ENCODE data around the gene ADAMTSL1.

Gene ADAMTSL1

DNA sequence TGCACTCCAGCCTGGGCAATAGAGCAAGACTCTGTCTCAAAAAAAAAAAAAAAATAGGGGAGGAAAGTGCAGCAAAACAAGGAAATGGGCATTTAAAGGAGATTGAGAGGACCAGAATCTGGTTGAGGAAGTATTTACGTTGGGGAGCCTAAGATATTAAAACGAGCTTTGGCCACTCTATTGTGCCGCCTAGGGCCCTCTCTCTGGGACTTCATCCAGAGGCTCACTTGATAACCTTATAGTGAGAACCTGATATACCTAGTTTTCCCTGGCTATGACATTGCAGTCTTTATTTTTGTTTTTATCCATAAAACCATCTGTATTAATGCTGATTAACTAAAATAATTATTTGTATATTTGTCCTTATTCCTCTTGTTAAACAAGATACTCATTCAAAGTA, 345.5 kb downstream of the ADAMTSL1 start:
- DNase-seq (ENCODE audit: low read depth) = no peak

DNA sequence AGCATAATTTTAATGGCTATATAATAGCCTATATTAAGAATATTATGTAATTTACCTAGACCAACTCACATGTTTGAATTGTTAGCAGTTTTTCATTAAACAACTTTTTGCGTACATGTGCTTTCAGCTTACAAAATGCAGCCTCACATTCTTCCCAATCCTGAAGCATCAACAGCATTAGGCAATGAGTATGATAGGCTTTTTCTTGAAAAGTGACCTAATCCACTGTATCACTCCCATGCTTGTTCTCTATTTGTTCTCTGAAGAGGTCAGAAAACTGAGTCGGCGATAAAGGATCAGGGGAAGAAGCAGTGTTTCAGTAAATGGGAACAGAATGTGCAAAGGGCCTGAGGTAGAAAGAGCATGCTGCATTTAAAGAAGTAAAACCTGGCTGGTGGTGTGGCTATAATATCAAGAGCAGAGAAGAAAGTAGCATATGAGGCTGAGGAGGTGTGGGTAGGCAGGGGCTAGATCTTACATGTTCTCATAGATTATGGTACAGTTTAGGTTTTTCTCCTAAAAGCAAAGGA, 346.7 kb downstream of the ADAMTSL1 start:
- no peak for DNase-seq (ENCODE audit: low read depth)

- no peak for DNase-seq (ENCODE audit: low read depth)
Observed at GRCh38 chr9:18821788-18822187, 347.8 kb downstream of the ADAMTSL1 start.

- DNase-seq (ENCODE audit: low read depth) = no peak
Observed at GRCh38 chr9:18822850-18823249, 348.9 kb downstream of the ADAMTSL1 start.

GRCh38 chr9:18824095-18824666, 350.2 kb downstream of the ADAMTSL1 start:
- no peak for DNase-seq (ENCODE audit: low read depth)

- no peak for DNase-seq (ENCODE audit: low read depth)
Observed at GRCh38 chr9:18825656-18826170, 351.8 kb downstream of the ADAMTSL1 start.

DNA sequence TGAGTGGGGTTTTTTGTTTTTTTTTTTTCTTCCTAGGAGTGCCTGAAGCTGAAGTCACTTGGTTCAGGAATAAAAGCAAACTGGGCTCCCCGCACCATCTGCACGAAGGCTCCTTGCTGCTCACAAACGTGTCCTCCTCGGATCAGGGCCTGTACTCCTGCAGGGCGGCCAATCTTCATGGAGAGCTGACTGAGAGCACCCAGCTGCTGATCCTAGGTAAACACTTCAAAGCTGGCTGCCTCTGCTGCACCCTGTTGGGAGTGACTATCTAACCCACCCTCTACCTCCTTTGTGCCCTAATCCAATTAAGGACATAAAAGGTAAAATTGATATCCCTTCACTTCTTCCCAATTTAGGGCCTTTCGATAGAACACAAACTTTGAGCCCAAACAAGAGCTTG, 352.3 kb downstream of the ADAMTSL1 start:
- no peak for DNase-seq (ENCODE audit: low read depth)

DNA sequence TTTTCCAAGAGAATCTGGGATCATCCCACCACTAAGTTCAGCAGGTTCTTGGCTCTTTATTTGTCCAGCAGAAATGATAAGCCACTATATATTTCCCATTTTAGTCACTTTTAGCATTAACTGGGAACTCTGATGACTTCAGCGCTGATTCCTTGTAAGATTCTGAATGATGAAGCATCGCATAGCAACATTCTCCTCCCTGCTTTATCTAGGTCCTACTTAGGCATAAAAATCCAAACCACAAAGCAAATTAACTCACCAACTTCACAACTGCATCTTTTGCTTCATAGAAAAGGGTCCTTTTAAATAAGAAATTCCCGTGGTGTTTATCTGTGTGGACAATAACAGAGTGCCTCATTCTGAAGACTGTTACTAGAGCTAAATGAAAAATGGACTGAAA, 355.1 kb downstream of the ADAMTSL1 start:
- DNase-seq (ENCODE audit: low read depth) = no peak

- DNase-seq (ENCODE audit: low read depth) = no peak
Observed at GRCh38 chr9:18829873-18830272, 355.9 kb downstream of the ADAMTSL1 start.

- DNase-seq (ENCODE audit: low read depth) = no peak
Observed at GRCh38 chr9:18834740-18835361, 360.9 kb downstream of the ADAMTSL1 start.

DNA sequence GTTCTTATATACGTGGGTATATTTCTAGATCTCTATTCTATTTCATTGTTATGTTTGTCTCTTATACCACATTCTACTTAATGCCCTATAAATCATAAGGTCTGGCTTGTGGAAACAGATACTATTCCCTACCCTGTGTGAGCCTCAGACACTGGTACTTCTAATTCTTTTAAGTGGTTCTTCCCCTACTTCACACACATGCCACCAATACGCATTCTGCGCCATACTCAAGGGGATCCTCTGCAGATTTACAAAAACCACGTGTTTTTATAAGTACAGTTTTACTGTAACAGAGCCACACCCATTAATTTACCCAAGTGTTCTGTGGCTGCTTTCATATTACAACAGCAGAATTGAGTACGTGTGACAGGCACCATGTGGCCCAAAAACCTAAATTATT, 363.4 kb downstream of the ADAMTSL1 start:
- no peak for DNase-seq (ENCODE audit: low read depth)

GRCh38 chr9:18847576-18848275, 373.8 kb downstream of the ADAMTSL1 start:
- DNase-seq (ENCODE audit: low read depth) = no peak

DNA sequence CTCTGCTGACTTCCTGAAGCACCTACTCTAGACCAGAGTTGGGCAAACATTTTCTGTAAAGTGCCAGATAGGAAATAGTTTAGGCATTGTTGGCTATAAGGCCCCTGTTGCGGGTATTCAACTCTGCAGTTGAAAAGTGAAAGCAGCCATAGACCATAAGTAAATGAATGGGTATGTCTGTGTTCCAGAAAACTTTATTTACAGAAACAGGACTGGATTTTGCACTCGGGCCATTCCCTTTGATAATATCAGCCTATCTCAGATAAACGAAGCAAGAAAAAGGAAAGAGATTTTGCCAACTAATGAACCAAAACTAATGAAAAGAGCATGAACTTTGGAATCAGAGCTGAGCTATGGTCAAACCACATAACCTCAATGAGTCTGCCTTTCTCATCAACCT, 374.7 kb downstream of the ADAMTSL1 start:
- no peak for DNase-seq (ENCODE audit: low read depth)

GRCh38 chr9:18849270-18849669, 375.3 kb downstream of the ADAMTSL1 start:
- DNase-seq (ENCODE audit: low read depth) = no peak

GRCh38 chr9:18849890-18850677, 376.1 kb downstream of the ADAMTSL1 start:
- DNase-seq (ENCODE audit: low read depth) = no peak

DNA sequence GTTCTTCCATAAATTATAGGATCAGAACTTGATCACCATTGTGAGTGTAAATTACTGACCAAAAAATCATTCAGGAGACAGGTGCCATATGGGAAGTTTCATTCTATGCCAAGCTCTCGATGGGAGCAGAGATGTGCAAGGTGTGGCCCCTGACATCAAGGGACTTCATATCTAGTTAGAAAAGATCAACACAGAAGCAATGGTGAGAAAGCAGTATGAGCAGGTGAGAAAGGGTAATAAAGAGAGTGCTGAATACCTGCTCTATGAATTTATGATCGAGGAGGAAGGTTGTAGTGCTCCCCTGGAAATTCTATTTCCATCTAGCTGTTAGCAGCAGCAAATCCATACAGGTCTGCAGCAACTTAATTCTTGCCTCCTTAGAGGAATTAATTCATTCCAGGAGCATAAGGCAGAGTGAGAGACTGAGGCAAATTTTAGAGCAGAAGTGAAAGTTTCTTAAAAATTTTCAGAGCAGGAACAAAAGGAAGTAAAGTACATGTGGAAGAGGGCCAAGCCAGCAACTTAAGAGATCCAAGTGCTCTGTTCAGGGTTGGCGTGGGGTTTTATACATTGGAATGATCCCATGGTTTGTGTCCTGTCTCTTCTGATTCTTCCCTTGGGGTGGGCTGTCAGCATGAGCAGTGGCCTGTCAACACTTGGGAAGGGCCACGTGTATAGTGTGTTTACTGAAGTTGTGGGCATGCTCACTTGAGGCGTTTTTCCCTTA, 377.3 kb downstream of the ADAMTSL1 start:
- no peak for DNase-seq (ENCODE audit: low read depth)

DNA sequence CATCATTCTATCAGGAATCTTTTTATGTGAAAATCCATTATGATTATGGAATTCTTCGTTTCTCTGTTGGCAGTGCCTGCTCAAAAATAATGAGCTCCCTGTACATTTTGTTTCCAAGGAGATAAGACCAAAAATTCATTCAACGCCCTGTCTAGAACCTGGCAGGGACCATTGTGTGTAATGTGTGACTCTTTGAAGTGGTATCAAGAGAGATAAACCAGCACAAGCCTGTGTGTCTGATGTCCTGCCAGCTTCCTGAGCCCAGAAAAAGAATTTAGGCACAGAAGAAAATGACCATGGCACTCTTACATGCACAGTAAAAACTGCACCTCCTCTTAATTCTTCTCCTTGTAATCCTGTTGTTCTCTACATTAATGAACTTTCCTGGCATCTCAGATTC, 381.7 kb downstream of the ADAMTSL1 start:
- DNase-seq (ENCODE audit: low read depth) = no peak

DNA sequence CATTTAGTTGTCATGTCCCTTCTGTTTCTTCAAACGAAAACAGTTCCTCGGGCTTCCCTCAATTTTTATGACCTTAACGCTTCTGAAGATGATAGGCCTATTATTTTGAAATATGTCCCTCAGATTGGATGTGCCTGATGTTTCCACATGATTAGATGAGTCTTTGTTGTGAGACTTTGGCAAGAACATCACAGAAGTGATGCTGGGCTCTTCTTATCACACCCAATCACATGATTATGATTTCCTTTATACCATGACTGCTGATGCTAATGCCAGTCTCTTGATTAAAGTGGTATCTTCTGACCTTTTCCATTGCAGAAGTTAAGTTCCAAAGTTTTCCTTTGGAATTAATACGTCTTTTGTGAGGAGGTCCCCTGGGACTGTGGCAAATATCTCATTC, 383.4 kb downstream of the ADAMTSL1 start:
- no peak for DNase-seq (ENCODE audit: low read depth)

GRCh38 chr9:18857769-18858168, 383.8 kb downstream of the ADAMTSL1 start:
- DNase-seq (ENCODE audit: low read depth) = no peak

DNA sequence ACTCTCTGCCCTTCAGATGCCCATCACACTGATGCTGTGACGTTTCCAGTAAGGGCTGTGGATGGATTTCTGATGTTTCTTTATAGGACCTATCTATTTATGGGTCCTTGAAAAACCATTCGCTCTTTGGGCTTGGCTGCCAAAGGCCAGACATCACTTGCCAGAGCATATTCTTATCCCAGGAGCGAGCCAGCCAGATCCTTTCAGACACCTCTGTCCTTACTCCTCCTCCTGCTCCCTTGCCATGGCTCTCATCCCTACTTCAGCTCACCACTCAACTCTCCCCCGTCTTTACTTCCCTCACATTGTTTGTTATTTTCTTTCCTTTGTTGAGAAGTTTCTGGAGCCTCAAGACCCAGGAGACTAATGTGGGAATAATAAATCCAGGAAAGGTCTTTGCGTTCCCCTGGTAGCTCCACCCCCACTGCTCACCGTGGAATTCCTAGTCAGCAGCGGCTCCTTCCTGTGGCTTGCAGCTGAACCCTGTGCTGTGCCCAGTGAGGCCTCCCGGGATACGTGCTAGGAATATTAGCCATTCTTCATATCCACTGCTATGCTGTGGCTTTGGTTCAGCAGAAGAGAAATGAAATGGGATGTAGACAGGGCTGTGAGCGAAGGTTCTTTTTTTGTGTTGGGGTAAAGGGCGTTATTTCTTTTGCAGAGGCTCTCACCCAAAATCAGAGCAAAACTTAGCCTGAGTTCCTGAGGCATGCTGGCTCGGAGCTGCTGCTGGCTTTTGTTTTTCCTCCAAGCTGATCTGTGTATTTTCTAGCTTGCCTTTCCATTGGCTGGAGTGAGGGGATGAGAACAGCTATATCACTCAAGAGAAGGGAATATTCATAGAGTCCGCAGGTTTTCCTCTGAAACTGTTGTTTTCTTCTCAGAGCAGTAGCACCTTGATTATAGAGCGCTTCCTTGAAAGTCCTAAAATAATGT, 387.9 kb downstream of the ADAMTSL1 start:
- DNase-seq (ENCODE audit: low read depth) = no peak

DNA sequence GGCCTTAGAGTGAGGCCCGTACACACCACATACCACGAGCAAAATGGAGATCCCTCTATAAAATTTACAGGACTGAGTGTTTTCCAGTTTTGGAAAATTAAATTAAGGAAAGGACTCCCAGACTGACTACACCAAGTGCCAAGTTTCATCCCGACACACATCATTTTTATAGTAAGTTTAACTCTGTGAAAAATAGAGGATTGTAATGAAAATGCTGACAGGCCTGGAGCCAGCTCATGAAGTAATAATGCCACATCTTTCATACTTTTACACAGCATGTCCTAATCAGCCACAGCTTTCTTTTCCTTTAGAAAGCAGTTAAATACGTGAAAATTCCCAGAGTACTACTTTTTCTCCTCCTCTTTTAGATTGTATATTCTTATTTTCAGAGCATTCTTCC, 389.8 kb downstream of the ADAMTSL1 start:
- DNase-seq (ENCODE audit: low read depth) = no peak
